Heart right ventricle (tissue), 16 donors: ENCODE data around the gene SELE. TPM values are rescaled to one million over a fixed set of nuclear protein-coding genes. Genes with fewer than 3 reads are reported as not detected.
"Not testable (repeated sequence)": the region's sequence is repeated elsewhere in the genome, so short reads cannot be mapped to it uniquely, and the experiment has no call there.

Experiments used
- ATAC-seq, 8 donors: fragments of 200-7000 bp; cut with Tn5 transposase; one replicate each; pipeline ENCODE4 v1.9.1; 2020; ENCODE audit warnings: mild to moderate bottlenecking in 8 of 8, moderate library complexity in 8 of 8, moderate number of reproducible peaks in 1 of 8
- DNase-seq, 2 donors: peaks; one replicate each; pipeline ENCODE4 v3.0.0-alpha.2; 2020
- H3K27ac ChIP-seq, 10 donors: fragments of 200-600 bp; sonication (generic) in 2 of 10; one replicate each; pipeline versions ENCODE4 v1.5.0 to v1.8.0; 2020 to 2022; ENCODE audit warnings: mild to moderate bottlenecking in 3 of 10
- H3K27me3 ChIP-seq, 7 donors: fragments of 200-600 bp; one replicate each; pipeline ENCODE4 v1.8.0; 2021 to 2022; ENCODE audit warnings: mild to moderate bottlenecking in 2 of 7
- H3K36me3 ChIP-seq, 9 donors: fragments of 200-600 bp; sonication (generic) in 1 of 9; one replicate each; pipeline versions ENCODE4 v1.5.0 to v1.8.0; 2020 to 2022; ENCODE audit warnings: mild to moderate bottlenecking in 2 of 9
- H3K4me1 ChIP-seq, 9 donors: fragments of 200-600 bp; sonication (generic) in 1 of 9; one replicate each; pipeline versions ENCODE4 v1.5.0 to v1.8.0; 2020 to 2022; ENCODE audit warnings: mild to moderate bottlenecking in 4 of 9
- H3K4me3 ChIP-seq, 10 donors: fragments of 200-600 bp; sonication (generic) in 2 of 10; one replicate each; pipeline versions ENCODE4 v1.5.0 to v1.8.0; 2020 to 2022; ENCODE audit warnings: mild to moderate bottlenecking in 7 of 10, moderate library complexity in 2 of 10
- H3K9me3 ChIP-seq, 11 donors: fragments of 200-600 bp in 10 of 11; sonication (generic) in 2 of 11; one replicate each; pipeline versions ENCODE4 v1.5.0 to v1.8.0; 2013 to 2022; ENCODE audit warnings: mild to moderate bottlenecking in 2 of 11, control low read depth in 1 of 11, moderate library complexity in 1 of 11
- CTCF ChIP-seq, 9 donors: fragments of 200-600 bp; sonication (generic) in 2 of 9; IDR thresholded peaks; one replicate each; pipeline versions ENCODE4 v1.5.0 to v1.8.0; 2021 to 2022; ENCODE audit warnings: antibody characterized with exemption in 9 of 9, mild to moderate bottlenecking in 5 of 9, moderate library complexity in 1 of 9
- WGBS, 2 donors: extraction: QIAGEN DNeasy Blood & Tissue Kit; methylation state at CpG; one replicate each; pipeline ENCODE4 v1.1.7; 2013; ENCODE audit warnings: inconsistent platforms in 1 of 2; 5-methylcytosine and 5-hydroxymethylcytosine counted together
- intact Hi-C, 10 donors: fragments of 100-400 bp; cut with DNase I; formaldehyde crosslinking; loops; one replicate each; pipeline versions ENCODE4 v1.11.1 to v1.14.2; 2022
- polyA plus RNA-seq, 2 donors: library from polyadenylated mRNA; stranded (reverse); fragments of 200-250 nt; gene quantifications; one replicate each; pipeline ENCODE4 v1.2.3, GENCODE V29; 2013
- total RNA-seq, 10 donors: library from RNA; stranded (reverse); fragmentation: NEBNext Ultra II Directional in 3 of 10; extraction: Animal tissue kit (Norgen Biotek cat#: 25700) in 3 of 10; gene quantifications; one replicate each; pipeline versions ENCODE4 v1.2.1 to v1.2.4, GENCODE V29; 2021 to 2023
- donor health status: Arrhythmogenic right ventricular cardiomyopathy.
- donor health status: ischemic (EF 13 %, LVEDD 7.1; RV severe dilation, severe dysfunction).
- donor health status: healthy with polysubstance abuse.
- donor health status: DM: no; HTN: yes; CAD: no.
- donor health status: DM: no; HTN: no; CAD: no.
- donor health status: ischemic (EF 25% LVEDD 6.9; RV normal size, moderate dysfunction).
- donor health status: ischemic (EF 25% LVEDD 5.7; RV mildly dilated, moderate dysfunction).
- donor health status: healthy.
- donor health status: DM: yes; HTN: yes; CAD: no.
- donor health status: Ischemic cardiomyopathy.
- donor health status: ischemic (EF 35%, LVEDD 5.7; RV mildly dilated, moderate dysfunction).
- donor health status: nonischemic (EF 11% LVEDD 7.7; RV severe dilation, severe dysfunction).
- donor health status: DM: yes; HTN: yes; CAD: no.
- donor health status: PGD.
- donor health status: ischemic (EF 29% LVEDD 5.4; RV normal size, mild dysfunction).
- donor health status: nonischemic (EF 23%, LVEDD 6.1; RV moderate dilation, normal function).

SELE gene
- total and polyA plus RNA-seq, 12 donors, result 0.46 to 15.3 (median 2.9) TPM

- Histone ChIP-seq H3K4me3 (no peak overlapping the region), H3K27me3 (peaks cover 0 to 13% (median 0%) of the 10 kb centered on the region in 7 donors), H3K9me3 (no peaks in the 10 kb centered on the region), H3K36me3 (peaks cover 0 to 4% (median 0%) of the 10 kb centered on the region in 9 donors), H3K4me1 (peaks cover 0 to 53% (median 0%) of the 10 kb centered on the region in 9 donors), H3K27ac (no peak overlapping the region)
- DNase-seq, result no peak
- intact Hi-C loops, result no loop called here
- TF ChIP-seq CTCF (IDR thresholded peaks at IDR 0.05), result no peak
- no peak for ATAC-seq
Observed at GRCh38 chr1:169690489-169690888, 43.4 kb downstream of the SELE start.

- peaks cover 0 to 15% (median 0%) of the 10 kb centered on the region in 7 donors for H3K27me3 ChIP-seq
- ATAC-seq (no peak), DNase-seq (no peak)
- H3K4me1 ChIP-seq, result peaks cover 0 to 42% (median 0%) of the 10 kb centered on the region in 9 donors
- peaks cover 0 to 4% (median 0%) of the 10 kb centered on the region in 9 donors for H3K36me3 ChIP-seq
- no peak for TF ChIP-seq CTCF (IDR thresholded peaks at IDR 0.05)
- H3K4me3 ChIP-seq, result no peak overlapping the region
- intact Hi-C loops, result no loop called here
- no peaks in the 10 kb centered on the region for H3K9me3 ChIP-seq
- 54 to 58% methylated on average over 2 of the region's 2 CpGs for WGBS, 2 donors
- no peak overlapping the region for H3K27ac ChIP-seq
Observed at GRCh38 chr1:169689395-169689794, 44.5 kb downstream of the SELE start.

GRCh38 chr1:169688377-169688776 lies 45.5 kb downstream of the SELE start:
- ATAC-seq, H3K27ac ChIP-seq, H3K36me3 ChIP-seq, intact Hi-C loops, DNase-seq, H3K4me3 ChIP-seq, H3K9me3 ChIP-seq: not testable (repeated sequence)
- H3K4me1 ChIP-seq, result peaks cover 0 to 32% (median 0%) of the 10 kb centered on the region in 9 donors
- peaks cover 0 to 23% (median 4%) of the 10 kb centered on the region in 7 donors for H3K27me3 ChIP-seq
- 95 to 99% methylated on average over 5 of the region's 5 CpGs for WGBS, 2 donors

GRCh38 chr1:169683661-169684060 lies 50.2 kb downstream of the SELE start:
- 76% methylated on average over 3 of the region's 3 CpGs for WGBS, 2 donors
- intact Hi-C loops, result no loop called here
- Histone ChIP-seq H3K4me1 (peaks cover 0 to 10% (median 0%) of the 10 kb centered on the region in 9 donors), H3K4me3 (no peak overlapping the region), H3K36me3 (no peaks in the 10 kb centered on the region), H3K27ac (no peak overlapping the region), H3K27me3 (peaks cover 0 to 53% (median 23%) of the 10 kb centered on the region in 7 donors), H3K9me3 (no peaks in the 10 kb centered on the region)
- ATAC-seq (no peak), DNase-seq (no peak)
- TF ChIP-seq CTCF (IDR thresholded peaks at IDR 0.05), result no peak

- intact Hi-C loops, DNase-seq, H3K9me3 ChIP-seq, H3K36me3 ChIP-seq, H3K4me3 ChIP-seq, ATAC-seq, H3K4me1 ChIP-seq, H3K27ac ChIP-seq: not testable (repeated sequence)
- H3K27me3 ChIP-seq, result peaks cover 0 to 53% (median 23%) of the 10 kb centered on the region in 7 donors
- 71 to 80% methylated on average over 4 of the region's 4 CpGs for WGBS, 2 donors
Observed at GRCh38 chr1:169683168-169683567, 50.7 kb downstream of the SELE start.
